Stimulated activated CD8-positive, alpha-beta memory T cell treated with anti-CD3 and anti-CD28 coated beads, Interleukin-15, amount 100 ng/mL, for 24 hours (primary cell): Measurements from ENCODE around the gene SPEN.
A peak's percentile ranks its signal among the peaks of the same experiment; 100 is the strongest.
"Not testable (repeated sequence)": the region's sequence is repeated elsewhere in the genome, so short reads cannot be mapped to it uniquely, and the experiment has no call there.

Experiments used
- DNase-seq: peaks from one replicate; pipeline ENCODE4 v3.0.0-alpha.2; 2020; ENCODE audit warnings: low read depth

The SPEN gene

DNA sequence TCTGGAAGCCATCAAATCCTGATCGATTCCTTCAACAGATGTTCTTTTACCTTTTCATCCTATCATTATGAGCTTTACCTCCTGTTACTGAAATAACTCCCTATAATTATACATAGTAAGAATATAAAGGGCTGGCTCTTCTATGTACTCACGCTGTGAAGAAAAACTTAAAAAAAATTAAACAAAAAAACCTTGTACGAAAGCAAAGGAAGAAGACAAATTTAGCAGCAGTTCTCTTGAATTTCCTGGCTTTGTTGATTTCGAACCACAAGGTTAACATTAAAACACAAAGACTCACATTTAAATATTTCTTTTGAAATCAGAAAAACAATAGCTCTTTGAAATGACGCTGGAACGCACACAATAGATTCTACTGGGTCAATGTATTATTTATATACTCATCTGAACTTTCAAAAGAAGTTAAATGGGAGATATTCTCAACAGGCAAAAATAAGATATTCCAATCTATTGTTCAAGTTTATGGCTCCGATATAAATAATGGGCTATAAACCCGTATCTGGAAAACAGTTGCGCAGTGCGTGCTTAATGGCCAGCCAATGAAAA lies 13.6 kb upstream of the SPEN start:
- DNase-seq = no peak

DNA sequence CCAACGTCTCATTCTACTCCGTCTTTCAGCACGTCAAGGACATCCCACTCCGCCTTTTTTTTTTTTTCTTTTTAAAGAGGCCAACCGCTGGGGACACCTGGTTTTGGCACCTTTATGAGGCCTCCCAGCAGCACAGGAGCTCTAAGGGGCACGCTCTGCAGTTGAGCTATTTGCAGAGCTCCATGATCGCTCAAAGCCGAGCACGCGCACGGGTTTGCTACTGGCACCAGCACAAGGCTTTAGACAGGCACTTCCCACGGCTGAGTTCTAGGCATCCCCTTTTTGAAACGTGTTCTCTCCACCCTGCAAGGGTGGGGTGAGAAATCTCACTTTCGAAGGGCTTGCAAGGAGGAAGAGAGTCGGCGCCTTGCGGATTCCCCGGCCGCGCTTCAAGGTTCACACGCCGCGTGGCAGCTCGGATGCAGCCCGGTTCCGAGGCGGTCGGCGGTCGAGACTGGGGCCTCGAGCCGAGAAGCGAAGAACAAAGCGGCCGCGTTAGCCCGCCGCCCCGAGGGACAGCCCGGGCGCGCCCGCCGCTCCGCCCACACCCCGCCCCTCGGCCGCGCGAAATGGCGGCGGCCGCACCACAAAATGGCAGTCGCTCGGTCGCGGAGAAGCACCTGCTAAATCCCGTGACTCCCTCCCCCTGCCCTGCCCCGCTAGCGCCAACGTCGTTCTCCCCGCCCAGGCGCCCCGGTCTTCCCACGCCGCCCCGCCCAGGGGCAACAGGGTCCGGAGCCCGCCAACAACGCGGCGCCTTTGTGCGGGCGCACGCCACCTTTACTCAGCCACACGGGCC lies 12.9 kb upstream of the SPEN start:
- peak; percentile 72 for DNase-seq

DNA sequence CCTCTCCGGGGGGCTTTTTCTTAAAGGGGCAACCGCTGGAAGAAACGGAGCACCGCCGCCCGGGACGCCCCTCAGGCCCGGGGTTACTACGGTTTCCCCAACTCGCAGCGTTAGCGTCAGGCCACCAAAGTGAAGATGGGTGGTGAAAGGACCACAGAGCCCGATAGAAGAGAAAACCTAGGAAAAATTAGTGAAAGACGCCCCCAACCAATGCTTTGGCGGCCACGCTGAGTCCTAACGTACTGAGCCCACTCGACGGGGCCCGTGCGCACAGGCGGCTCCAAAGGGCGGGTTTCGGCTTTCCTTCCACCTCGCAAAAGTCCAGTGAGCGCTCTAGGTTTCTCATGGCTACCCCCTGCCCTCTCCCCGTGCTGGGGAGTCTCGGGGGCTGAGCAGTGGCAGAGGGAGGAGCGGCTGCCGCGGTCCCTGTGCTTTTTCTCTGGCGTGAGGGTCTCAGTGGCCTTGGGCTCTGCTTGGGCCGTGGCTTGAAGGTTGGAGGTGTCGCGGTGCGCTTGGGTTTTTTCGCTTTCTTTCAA lies 12.2 kb upstream of the SPEN start:
- peak; percentile 32 for DNase-seq

DNA sequence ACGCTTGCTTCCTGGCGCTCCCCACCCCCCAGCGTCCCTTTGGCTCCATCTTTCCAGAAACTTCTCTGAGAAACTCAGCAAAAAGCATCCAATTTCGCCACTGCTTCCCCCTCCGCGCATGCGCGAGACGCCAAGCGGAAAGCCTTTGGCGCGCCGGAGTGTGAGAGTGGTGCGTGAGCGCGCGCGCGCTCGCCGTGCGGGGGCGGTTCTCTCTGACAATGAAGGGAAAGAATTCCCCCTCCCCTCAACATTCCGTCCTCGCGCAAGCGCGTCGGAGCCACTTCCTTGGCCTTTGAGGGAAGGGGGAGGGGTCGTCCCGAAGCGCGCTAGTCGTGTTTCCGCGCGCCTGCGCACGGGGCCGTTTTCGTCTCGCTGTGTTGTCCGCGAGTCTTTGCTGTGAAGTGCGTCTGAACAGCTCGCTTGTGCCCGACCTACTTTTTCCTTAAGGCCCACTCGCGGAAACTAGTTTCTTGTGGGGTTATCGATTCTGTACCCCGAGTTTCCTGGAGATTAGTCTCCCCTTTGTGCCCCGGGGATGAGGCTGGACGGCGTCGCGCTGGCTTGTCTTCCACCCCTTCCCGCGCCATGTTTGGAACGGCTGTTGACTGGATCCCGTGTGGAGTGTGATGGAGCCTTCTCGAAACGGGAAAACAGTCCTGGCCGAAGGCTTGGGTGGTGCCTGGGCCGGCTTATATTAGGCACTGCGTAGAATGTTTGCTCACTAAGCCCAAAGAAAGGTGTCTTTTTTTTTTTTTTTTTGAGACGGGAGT lies 11.6 kb upstream of the SPEN start:
- peak; percentile 98 for DNase-seq

DNA sequence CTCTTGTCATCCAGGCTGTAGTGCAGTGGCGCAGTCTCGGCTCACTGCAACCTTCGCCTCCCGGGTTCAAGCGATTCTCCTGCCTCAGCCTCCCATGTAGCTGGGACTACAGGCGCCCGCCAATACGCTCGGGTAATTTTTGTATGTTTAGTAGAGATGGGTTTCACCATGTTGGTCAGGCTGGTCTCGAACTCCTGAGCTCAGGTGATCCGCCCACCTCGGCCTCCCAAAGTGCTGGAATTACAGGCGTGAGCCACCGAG lies 11.1 kb upstream of the SPEN start:
- not testable (repeated sequence) for DNase-seq

DNA sequence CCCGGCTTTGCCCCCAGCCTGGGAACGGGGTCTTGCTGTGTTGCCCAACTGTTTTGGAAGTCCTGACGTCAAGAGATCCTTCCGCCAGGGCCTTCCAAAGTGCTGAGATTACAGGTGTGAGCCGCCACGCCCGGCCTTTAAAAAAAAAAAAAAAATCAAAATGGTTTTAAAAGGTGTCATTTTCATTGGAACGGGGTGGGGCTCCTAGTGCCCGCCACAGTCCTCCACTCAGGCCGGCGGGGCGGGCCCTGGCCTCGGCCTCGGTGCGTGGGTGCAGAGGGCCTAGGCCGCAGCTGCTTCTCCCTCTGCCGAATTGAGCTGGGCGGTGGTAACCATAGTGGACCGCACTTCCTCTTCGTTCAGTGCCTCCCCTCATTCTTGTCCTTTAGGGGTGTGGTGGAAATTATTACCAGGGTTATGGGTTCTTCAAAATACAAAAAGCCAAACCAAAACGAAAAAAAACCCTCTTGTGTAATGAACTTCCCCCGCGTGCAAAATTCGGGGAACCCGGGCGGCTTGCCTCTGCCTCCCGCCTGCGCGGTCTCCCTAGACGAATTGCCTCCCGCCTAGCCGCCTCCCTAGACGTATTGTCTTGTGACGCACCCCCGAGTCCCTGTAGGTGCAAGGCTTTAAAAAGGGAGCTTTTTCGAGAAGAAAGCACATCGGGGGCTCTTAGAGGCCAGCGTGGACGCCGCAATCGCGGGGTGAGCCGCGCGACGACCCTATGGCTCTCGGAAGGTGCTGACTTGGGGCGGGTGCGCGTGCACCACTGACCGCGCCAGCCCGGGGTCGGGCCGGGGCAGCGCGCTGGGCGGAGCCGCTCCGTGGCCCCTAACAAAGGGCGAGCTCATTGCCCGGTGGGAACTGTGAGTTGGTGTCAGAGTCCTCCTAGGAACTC lies 10.5 kb upstream of the SPEN start:
- peak; percentile 24 for DNase-seq

DNA sequence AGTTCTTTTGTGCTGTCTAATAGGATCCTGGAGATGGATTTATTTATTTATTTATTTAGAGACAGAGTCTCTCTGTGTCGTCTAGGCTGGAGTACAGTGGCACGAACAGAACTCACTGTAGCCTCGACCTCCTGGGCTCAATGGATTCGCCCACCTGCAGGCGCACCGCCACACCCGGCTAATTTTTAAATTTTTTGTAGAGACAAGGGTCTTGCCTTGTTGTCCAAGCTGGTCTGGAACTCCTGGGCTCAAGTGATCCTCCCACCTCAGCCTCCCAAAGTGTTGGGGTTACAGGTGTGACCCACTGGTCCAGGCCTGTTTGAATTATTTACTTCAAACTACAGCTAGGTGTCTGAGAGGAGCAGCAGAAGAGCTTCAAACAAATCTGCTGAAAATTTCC lies 9.6 kb upstream of the SPEN start:
- DNase-seq = no peak

DNA sequence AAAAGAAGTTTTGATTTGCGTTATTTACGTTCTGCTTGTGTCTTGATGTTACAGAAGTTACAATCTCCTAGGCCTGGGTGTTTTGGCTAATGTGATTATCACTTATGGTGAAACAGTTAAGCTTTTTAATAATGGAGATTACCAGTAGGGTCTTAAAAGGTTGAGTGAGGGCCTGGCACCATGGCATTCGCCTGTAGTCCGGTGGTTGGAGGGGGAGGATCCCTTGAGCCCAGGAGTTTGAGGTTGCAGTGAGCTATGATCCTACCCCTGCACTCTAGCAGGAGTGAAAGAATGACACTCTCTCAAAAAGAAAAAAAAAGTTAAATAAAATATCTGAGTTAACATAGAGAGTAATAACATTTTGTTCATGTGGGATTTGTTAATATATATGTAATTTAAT lies 8.8 kb upstream of the SPEN start:
- DNase-seq = no peak

DNA sequence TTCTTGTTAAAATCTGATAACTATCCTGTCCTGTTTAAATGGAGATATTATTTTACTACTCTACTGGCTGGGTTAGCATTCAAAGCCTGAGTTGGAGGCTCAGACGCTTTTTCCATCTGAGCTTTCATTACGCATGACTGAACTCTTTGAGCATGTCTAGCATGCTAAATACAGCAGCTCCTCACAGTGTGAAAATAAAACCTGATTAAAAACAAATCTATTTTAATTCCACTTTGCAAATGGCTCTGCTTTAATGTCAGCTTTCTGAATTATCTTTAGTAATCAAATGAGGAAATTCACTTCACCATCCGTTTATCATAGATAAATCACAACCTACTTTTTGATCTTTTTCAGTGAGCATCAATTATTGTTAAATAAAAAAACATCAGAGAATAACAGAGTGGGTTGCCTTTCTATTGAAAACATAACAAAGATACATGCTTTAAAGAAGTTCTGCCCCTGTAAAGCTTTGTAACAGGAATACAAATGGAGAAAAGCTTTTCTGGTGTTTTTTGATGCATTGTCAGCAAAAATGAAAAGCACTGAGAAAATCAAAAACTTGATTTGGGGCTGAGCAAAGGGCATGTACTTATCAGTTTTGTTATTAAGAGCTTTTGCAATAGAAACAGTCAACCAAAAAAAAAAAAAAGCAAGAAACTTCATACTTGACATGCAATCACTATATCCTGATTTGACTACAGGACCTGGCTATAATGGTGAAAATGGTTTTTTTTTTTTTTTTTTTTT lies 3.5 kb upstream of the SPEN start:
- no peak for DNase-seq

GRCh38 chr1:15846056-15846455 lies 1.5 kb upstream of the SPEN start:
- not testable (repeated sequence) for DNase-seq

- no peak for DNase-seq
These were observed 311 bp downstream of the SPEN start for GRCh38 chr1:15847893-15848142.

DNA sequence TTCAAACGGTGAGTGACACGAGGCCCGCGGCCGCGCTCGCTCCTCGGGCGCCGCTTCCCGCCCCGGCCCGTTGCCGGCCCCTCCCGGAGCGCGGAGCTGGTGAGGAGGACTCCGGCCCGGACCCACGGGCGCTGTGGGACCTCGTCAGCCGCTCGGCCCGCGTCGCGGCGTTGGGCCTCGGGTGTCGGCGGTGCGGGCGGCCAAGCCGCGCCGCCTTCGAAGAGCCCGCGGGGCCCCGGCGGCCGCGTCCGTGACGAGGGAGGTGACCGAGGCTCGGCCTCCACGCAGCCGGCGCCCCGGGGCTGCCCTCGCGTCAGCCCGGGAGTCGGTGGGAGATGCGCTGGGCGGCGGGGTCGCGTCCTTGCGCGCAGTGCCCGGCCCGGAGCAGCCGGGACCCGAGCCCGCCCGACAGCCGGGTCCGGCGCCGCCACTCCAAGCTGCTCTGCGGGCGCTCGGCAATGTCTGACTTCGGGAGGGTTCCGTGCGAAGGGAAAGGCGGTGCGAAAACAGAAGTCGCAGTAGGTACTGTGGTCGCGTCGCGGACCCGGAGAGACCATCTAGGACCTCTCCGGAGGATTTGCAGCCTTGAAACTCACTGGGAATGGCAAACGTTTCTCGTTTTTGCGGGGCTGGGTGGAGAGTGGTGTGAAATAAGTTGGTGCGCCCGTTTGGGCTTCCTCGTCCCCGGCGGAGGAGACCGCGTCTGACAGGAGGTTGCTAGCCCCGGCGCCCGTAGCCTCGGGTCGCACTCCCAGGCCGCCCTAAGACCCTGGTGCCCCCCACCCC lies 829 bp downstream of the SPEN start:
- peak; percentile 26 for DNase-seq

GRCh38 chr1:15848929-15849774 lies 1.6 kb downstream of the SPEN start:
- peak; percentile 29 for DNase-seq

- DNase-seq = no peak
These were observed 2.3 kb downstream of the SPEN start for GRCh38 chr1:15849775-15850324.

DNA sequence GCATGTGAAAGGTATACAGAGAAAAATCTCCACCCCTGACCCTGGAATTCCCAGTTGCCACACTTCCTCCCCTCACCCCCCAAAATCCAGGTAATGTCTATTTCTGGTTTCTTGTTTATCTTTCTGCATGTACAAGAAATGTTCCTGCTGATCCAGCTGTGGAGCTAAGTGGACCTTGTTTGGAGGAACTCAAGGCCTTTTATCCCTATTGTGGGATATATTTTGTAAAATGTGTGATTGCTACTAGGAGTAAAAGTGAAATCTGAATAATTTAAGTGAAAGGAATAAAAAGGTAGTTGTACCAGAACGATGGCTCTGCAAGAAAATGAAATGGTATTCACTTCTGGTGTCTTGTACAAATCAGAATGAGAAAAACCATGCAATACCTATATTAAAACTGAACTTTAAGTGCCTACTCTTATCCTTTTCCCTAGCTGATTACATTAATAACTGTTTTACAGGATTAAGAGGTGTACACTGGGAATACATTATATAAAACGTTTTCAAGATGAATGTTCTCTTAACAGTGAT lies 3.0 kb downstream of the SPEN start:
- no peak for DNase-seq

DNA sequence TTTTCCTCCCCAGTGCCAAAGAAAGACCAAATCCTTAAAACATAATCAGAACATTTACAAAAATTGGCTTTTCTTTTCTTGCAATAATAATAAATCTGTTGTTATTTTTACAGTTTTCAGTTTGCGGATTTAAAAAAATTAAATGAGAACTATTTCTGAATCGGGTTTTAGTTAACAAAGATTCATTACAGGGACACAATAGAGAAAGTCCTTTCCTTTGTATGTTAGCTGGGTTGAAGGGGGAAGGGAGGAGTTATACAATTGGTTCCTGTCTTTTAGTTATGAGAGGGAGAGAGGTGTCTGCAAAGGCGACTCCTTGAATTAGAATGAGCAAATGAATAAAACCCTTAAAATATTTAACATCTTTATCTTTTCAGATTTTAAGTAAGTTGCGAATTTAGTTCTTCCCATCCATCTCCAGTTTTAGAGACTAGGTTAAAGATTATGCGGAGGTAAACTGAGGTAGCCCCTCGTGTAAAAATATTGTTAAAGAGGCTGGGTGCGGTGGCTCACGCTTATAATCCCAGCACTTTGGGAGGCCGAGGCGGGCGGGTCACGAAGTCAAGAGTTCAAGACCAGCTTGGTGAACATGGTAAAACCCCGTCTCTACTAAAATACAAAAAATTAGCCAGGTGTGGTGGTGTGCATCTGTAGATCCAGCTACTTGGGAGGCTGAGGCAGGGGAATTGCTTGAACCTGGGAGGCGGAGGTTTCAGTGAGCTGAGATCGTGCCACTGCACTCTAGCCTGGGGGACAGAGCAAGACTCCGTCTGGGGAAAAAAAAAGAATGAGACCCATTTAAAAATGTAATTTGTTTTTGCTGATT lies 3.9 kb downstream of the SPEN start:
- no peak for DNase-seq

DNA sequence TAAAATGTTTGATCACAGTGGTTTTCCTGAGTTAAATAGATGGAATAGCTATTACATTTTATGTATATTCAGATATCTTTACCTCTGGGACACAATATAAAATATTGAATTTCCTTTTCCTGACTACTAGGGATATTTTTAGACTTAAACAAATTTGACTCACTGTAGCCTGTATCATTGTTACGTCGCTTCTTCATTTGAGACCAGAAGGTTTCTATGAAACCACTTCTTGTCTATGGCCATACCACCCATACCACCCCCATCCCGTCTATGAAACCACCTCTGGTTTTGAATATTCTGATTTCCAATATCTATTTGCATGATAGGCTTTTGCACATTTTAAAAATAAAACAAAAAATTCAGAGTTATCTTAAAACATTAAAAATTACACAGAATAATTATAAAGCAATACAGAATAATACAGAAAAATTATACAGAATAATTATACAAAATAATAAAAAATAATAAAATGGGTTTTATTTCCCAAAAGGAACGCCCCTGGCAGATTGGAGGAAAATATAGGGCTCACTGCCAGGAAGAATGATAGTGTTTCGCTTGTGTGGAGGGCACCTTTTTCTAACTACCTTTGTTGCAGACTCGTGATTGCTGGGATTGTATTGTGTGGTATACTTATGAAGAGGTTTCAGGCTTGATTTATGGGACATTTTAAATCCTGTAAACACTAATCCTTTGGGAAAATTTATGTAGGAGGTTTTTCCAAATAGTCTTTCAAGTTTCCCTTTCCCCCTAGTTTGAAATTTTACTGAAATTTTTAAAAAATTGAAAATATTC lies 4.7 kb downstream of the SPEN start:
- DNase-seq = no peak
